C1 segment of cervical spinal cord (tissue), 14 donors: ENCODE results near the gene SASS6.

Experiments used
- DNase-seq, 14 donors: peaks; one replicate each; lab custom pipeline; 2025; lab: John Stamatoyannopoulos, UW

The SASS6 gene

DNA sequence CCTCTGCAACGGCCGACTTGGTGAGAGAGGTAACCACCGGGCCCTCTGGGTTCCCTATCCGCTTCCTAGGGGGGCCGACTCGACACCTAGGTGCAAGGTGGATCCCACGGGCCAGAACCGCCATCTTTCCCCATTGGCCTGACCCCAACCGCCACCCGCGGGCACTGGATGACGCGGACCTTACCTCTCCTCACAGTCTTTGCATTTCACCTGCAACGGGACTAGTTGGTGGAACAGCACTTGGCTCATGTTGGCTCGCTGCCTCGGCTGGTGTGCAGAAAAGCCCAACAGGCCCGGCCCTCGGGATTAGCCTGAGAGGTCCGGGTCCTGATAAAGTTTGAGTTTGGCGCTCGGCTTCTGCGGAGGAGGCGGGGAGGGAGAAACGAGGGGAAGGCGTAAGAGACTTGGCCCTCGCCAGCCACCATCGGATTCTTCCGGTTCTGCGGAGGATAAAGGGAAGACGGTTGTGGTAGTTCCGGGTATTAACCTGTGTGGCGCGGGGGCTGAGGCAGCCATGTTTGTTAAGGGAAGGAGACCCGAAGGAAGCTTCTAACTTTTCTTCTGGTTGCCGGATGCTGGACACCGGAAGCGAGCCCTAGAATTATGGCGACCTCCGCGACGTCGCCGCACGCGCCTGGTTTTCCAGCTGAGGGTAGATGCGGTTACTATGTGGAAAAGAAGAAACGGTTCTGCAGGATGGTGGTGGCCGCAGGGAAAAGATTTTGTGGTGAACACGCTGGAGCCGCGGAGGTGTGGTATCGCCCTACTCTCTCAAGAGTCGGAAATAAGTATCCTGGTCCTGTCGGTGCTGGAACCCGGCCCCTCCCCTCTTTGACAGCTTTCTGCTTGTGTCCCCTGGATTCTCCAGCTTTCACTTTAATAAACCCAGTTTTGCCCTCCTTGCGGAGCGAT lies at the start of gene SASS6, which contains the start of gene TRMT13:
SASS6 (minus strand) TSS at position 365 of the 912 bp plus-strand sequence; CDS start at position 249, 116 bp downstream.
TRMT13 (plus strand) TSS at position 598 of the 912 bp plus-strand sequence; CDS start at position 604, 6 bp downstream.
- DNase-seq, result peak; percentile 68 to 97 (median 95)

GRCh38 chr1:100178091-100178490 lies 45.4 kb upstream of the SASS6 start, which contains the start of gene LRRC39:
LRRC39 (minus strand) TSS chr1:100178256; CDS start chr1:100168516, 9,740 bp downstream.
- DNase-seq, result no peak

GRCh38 chr1:100177295-100178041 lies 44.7 kb upstream of the SASS6 start:
- no peak for DNase-seq

DNA sequence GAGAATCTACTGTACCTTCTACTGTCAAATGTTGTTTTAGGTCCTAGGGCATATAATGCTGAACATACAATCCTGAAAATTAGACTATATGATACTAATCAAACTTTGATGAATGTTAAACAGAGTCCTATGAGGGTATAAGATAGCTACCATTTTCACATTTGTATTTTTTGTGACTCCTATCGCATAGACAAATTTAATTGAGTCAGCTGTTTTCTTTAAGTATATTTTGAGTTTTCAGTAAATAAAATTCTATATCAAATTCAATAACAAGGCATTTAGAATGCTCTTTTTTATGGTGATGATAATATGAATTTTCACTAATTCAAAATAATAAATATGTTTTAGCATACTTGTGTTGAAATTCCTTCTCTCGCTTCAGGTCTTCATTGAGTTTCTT lies 35.3 kb upstream of the SASS6 start:
- DNase-seq, result no peak

- DNase-seq, result no peak
Measured at GRCh38 chr1:100164702-100165101, 32.0 kb upstream of the SASS6 start.

DNA sequence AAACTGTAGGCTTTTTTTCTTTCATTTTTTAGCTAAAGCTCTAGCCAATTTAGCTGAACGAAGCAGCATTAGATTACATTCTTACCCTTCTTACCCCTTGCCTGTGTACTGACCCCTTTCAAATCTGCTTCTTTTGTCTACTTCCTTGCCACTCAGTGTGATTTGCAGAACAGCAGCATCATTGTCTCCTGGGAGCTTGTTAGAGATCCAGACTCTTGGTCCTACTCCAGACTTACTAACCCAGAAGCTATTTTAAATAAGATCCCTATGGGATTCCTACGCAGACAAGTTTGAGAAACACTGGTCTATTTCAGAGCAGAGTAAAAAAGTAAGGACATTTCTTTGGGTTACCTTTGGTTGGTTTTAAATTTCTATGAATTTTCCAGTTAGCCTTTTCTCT lies 31.5 kb upstream of the SASS6 start:
- peak in 1 of 14 donors; percentile 0 for DNase-seq

DNA sequence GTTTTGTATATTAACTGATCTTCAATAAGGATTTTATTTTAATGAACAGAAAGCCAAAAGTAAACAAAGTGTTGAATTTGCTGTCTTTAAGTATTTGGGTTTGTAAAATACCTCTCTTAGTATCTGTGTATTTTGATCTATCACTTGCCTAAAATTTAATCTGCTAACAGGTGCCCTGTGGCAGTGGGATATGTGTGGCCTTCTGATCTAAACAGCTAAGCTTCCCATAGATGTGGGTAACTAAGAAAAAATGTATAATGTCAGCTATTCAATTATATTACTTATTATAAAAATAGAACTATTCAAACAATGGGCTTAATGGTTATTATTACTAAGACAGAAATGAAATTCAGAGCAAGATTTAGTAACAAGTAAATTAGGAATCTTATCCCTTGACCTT lies 30.2 kb upstream of the SASS6 start:
- no peak for DNase-seq

DNA sequence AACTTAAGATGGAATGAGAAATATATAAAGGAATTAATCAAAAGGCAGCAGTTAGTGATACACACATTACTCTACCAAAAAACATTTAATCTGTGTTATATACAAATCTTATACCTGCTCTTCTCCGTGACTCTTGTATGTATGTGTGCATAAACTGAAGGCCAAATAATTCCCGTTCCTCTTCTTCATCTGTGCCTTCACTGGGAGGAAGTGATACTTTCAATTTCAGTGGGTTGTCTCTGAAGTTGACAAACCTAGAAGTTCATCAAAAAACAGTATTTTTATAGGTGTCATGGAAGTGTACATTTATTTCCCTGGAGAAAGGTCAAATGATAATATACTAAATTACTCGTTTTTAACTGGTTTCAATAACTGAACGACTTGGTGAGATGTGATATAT lies 19.5 kb upstream of the SASS6 start:
- DNase-seq, result no peak

DNA sequence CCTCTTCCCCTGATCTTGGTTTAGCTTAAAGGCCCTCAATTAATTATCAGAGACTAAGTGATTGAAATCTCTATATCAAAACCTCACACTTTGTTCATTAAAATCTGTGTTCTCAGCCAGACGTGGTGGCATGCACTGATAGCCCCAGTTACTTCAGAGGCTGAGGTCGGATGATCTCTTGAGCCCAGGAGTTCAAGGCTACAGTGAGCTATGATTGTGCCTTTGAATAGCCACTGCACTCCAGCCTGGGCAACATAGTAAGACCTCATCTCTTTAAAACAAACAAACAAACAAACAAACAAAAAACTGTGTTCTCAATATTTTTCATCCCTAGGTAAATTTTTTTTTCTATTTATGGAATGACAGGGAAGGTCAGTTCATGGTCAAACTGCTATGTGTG lies 18.9 kb upstream of the SASS6 start:
- no peak for DNase-seq

DNA sequence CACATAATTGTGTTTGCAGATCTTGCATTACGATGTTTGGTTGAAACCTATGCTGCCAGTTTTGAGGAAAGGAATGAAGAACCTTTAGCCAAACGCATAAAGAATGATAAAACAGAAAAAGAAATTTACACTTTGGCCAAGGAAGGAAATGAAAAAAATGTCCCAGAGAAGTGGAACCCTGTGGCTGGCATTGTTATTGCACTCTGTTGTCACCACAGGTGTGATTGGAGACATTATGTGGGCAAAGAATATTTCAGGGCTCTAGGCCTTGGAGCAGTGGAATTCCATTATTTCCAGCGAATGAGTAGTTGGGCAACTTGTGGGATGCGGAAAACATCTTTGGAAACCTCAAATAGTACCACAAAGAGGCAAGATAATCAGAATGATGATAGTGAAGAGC lies 15.1 kb upstream of the SASS6 start:
- no peak for DNase-seq

DNA sequence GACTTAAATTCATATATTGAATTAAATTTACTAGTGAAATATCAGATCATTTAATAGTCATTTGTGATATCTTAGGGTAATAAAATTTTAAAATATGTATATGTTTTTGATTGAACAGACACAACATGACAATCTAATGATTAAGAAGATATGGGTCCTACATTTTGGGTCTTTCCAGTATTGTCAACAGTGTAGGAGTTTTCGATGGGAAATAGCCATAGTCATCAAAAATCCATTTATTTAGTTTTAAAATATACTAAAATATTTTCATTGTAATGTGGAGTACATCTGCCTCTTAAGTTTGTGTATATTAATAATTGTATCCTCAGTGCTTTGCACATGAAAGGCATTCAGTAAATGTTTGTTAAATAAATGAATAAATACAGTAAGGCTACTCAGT lies 14.2 kb upstream of the SASS6 start:
- no peak for DNase-seq

GRCh38 chr1:100145116-100145515 lies 12.4 kb upstream of the SASS6 start:
- no peak for DNase-seq

DNA sequence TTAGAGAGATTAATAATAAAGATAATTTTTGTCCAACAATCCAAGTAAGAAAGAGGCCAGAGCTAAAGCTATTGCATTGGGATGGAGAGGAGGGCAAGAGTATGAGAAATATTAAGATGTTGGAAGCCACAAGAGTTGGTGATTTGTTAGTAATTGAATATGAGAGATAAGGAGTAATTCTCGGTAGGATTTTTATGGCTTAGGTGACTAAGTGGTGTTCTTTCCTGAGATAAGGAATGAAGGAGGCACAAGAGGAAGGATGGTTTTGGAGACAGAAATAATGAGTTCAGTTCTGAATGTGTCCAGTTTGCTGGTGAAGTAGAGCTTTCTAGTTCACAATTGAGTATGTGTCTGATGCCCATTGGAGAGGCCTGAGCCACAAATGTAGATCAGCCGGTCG lies 9.6 kb upstream of the SASS6 start:
- DNase-seq, result no peak

- no peak for DNase-seq
Measured at GRCh38 chr1:100141192-100141591, 8.5 kb upstream of the SASS6 start.

- no peak for DNase-seq
Measured at GRCh38 chr1:100137602-100138001, 4.9 kb upstream of the SASS6 start.

GRCh38 chr1:100134872-100135271 lies 2.1 kb upstream of the SASS6 start:
- no peak for DNase-seq

- no peak for DNase-seq
Measured at GRCh38 chr1:100131623-100132022, 1.1 kb downstream of the SASS6 start.

GRCh38 chr1:100130552-100131077 lies 2.1 kb downstream of the SASS6 start:
- no peak for DNase-seq

DNA sequence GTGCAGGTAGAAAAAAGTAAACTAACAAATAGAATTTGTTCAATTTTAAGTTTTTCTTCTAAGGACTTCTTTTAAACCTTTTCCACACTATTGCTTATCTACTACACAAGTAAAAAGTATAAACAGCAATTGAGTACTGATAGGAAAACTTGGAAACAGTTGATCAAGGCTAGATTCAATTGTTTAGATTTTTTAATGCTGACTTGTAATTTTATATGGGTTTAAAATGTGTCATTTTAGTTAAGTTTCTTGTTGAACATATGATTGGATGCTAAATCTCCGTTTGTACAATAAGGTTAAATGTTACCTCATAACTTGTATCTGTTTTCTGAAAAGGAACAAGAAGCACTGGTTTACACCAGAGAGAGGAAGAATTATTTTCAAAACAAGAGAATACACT lies 5.5 kb downstream of the SASS6 start:
- no peak for DNase-seq

DNA sequence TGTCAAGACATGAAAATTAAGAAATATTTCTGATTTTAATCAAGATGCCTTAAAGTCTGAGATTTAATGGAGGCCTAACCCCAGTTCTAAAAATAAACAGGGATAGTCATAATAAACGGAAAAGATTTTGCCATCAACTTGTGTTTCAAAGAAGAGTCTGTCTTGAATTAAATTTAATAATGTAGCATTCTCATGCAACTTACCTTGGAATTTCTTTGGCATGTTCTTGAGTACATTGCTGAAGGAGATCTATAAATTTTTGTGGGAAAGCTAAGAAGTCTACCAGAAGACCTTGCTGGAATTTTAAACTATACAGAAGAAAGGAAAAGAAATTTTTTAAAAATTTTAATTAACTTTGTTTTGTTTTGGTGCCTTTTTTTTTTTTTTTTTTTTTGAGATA lies 10.6 kb downstream of the SASS6 start:
- DNase-seq, result no peak

DNA sequence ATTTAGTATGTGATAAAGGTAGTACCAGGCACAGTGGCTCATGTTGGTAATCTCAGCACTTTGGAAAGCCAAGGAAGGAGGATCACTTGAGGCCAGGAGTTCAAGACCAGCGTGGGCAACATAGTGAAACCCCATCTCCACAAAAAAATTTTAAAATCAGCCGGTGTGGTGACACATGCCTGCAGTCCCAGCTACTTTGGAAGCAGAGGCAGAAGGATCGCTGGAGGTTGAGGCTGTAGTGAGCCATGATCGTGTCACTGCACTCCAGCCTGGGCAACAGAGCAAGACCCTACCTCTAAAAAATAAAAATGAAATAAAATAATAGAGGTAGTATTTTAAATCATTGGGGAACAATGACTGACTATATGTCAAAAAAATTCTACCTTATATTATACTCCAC lies 17.2 kb downstream of the SASS6 start:
- DNase-seq, result no peak

- no peak for DNase-seq
Measured at GRCh38 chr1:100109554-100110066, 23.1 kb downstream of the SASS6 start.
